ENCODE data around the gene NKX2-2. TPM values are rescaled to one million over a fixed set of nuclear protein-coding genes. Genes with fewer than 3 reads are reported as not detected.

The NKX2-2 gene
- total RNA-seq, 1 donor from 2014 or later, result not detected

Other genes with a start within 250 kb of the NKX2-2 start
- 53.8 TPM for gene XRN2, start 210.7 kb downstream of the NKX2-2 start, total RNA-seq
- gene NKX2-4, start 116.5 kb downstream of the NKX2-2 start, total RNA-seq, result not detected
- gene PAX1, start 191.6 kb upstream of the NKX2-2 start, total RNA-seq, result under 0.01 TPM